ENCODE results near the gene TMEM138. TPM values are rescaled to one million over a fixed set of nuclear protein-coding genes. Genes with fewer than 3 reads are reported as not detected.

Gene TMEM138
- total and polyA plus RNA-seq, 8 donors = 10.8 to 39.2 (median 14.3) TPM

DNA sequence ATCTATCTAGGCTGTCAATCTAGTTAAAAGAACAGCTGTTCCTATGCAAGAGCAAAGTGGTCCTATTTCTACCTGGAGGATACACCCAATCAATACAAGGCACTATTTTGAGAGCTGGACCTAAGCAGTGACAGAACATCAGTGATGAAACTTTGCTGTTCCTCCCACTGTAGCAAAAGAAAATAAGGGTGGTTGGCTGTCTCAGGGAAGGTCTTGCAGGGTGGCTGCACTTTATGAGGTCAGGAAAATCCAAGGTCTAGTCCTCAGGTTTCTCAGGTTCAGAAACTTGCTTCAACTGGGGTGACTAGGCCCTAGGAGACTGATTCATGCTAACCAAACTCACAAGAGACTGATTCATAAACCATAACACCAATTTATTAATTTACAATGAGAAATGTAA is 56.0 kb downstream of the TMEM138 start:
- ATAC-seq = no peak
- no peak for DNase-seq
- Histone ChIP-seq H3K27ac (no peak overlapping the region), H3K9me3 (no peaks in the 10 kb centered on the region), H3K4me1 (peaks cover 5% of the 10 kb centered on the region in 3 donors), H3K27me3 (no peaks in the 10 kb centered on the region), H3K4me3 (no peak overlapping the region), H3K36me3 (peaks cover 12 to 78% (median 46%) of the 10 kb centered on the region in 3 donors)
- intact Hi-C loops (cut with DNase I) = no loop called here
- TF ChIP-seq, protein P1, sequence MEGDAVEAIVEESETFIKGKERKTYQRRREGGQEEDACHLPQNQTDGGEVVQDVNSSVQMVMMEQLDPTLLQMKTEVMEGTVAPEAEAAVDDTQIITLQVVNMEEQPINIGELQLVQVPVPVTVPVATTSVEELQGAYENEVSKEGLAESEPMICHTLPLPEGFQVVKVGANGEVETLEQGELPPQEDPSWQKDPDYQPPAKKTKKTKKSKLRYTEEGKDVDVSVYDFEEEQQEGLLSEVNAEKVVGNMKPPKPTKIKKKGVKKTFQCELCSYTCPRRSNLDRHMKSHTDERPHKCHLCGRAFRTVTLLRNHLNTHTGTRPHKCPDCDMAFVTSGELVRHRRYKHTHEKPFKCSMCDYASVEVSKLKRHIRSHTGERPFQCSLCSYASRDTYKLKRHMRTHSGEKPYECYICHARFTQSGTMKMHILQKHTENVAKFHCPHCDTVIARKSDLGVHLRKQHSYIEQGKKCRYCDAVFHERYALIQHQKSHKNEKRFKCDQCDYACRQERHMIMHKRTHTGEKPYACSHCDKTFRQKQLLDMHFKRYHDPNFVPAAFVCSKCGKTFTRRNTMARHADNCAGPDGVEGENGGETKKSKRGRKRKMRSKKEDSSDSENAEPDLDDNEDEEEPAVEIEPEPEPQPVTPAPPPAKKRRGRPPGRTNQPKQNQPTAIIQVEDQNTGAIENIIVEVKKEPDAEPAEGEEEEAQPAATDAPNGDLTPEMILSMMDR (IDR thresholded peaks at IDR 0.05) = no peak
- FAIRE-seq = no peak

Other genes starting within 250 kb of the TMEM138 start
- 10 to 100 TPM; 12.1 to 25.7 (median 17.5) TPM for gene VPS37C, start 200.9 kb upstream of the TMEM138 start, total RNA-seq
- gene VPS37C, start 200.9 kb upstream of the TMEM138 start, polyA plus RNA-seq = 10 to 100 TPM; 15.0 to 16.3 TPM
- under 1 TPM in 2 of 6 donors, not detected in 4; 0.08 to 0.13 TPM for gene PGA3, start 158.9 kb upstream of the TMEM138 start, total RNA-seq
- 1 to 10 TPM in 1 of 2 donors, under 1 TPM in 1; 0.34 to 7.4 TPM for gene PGA3, start 158.9 kb upstream of the TMEM138 start, polyA plus RNA-seq
- gene PGA4, start 140.0 kb upstream of the TMEM138 start, total RNA-seq = 1 to 10 TPM in 4 of 6 donors, under 1 TPM in 1, not detected in 1; 0.16 to 2.9 (median 2.2) TPM
- gene PGA4, start 140.0 kb upstream of the TMEM138 start, polyA plus RNA-seq = 1 to 10 TPM in 1 of 2 donors, under 1 TPM in 1; 0.95 to 4.6 TPM
- gene PGA5, start 121.2 kb upstream of the TMEM138 start, total RNA-seq = under 1 TPM in 4 of 6 donors, not detected in 2; 0.31 to 0.83 (median 0.60) TPM
- under 1 TPM; 0.27 to 0.70 TPM for gene PGA5, start 121.2 kb upstream of the TMEM138 start, polyA plus RNA-seq
- gene VWCE, start 67.1 kb upstream of the TMEM138 start, total RNA-seq = under 1 TPM; 0.16 to 0.90 (median 0.30) TPM
- under 1 TPM; 0.72 to 0.77 TPM for gene VWCE, start 67.1 kb upstream of the TMEM138 start, polyA plus RNA-seq
- 10 to 100 TPM; 62.8 to 84.4 (median 74.5) TPM for gene DDB1, start 29.3 kb upstream of the TMEM138 start, total RNA-seq
- 10 to 100 TPM; 50.9 to 83.8 TPM for gene DDB1, start 29.3 kb upstream of the TMEM138 start, polyA plus RNA-seq
- 10 to 100 TPM; 25.6 to 40.6 (median 32.9) TPM for gene TKFC, start 29.1 kb upstream of the TMEM138 start, total RNA-seq
- 10 to 100 TPM; 40.7 to 66.7 TPM for gene TKFC, start 29.1 kb upstream of the TMEM138 start, polyA plus RNA-seq
- 10 to 100 TPM; 16.5 to 26.2 (median 22.7) TPM for gene CYB561A3, start 492 bp upstream of the TMEM138 start, total RNA-seq
- gene CYB561A3, start 492 bp upstream of the TMEM138 start, polyA plus RNA-seq = 10 to 100 TPM; 14.8 to 19.7 TPM
- 1 to 10 TPM; 3.7 to 8.2 (median 6.4) TPM for gene TMEM216, start 30.2 kb downstream of the TMEM138 start, total RNA-seq
- 10 to 100 TPM in 1 of 2 donors, 1 to 10 TPM in 1; 9.3 to 17.8 TPM for gene TMEM216, start 30.2 kb downstream of the TMEM138 start, polyA plus RNA-seq
- 10 to 100 TPM; 25.1 to 49.7 (median 32.6) TPM for gene CPSF7, start 67.6 kb downstream of the TMEM138 start, total RNA-seq
- 10 to 100 TPM; 57.6 to 60.4 TPM for gene CPSF7, start 67.6 kb downstream of the TMEM138 start, polyA plus RNA-seq
- 10 to 100 TPM; 10.1 to 15.3 (median 13.9) TPM for gene SDHAF2, start 67.8 kb downstream of the TMEM138 start, total RNA-seq
- gene SDHAF2, start 67.8 kb downstream of the TMEM138 start, polyA plus RNA-seq = 10 to 100 TPM; 24.2 to 38.9 TPM
- 1 to 10 TPM in 2 of 6 donors, under 1 TPM in 4; 0.28 to 1.8 (median 0.81) TPM for gene LRRC10B, start 146.4 kb downstream of the TMEM138 start, total RNA-seq
- gene LRRC10B, start 146.4 kb downstream of the TMEM138 start, polyA plus RNA-seq = 10 to 100 TPM in 1 of 2 donors, 1 to 10 TPM in 1; 3.2 to 10.2 TPM
- 10 to 100 TPM in 3 of 6 donors, 1 to 10 TPM in 3; 4.3 to 17.9 (median 8.7) TPM for gene SYT7, start 218.7 kb downstream of the TMEM138 start, total RNA-seq
- 10 to 100 TPM; 21.0 to 59.4 TPM for gene SYT7, start 218.7 kb downstream of the TMEM138 start, polyA plus RNA-seq